ENCODE results near the gene CFAP157. TPM values are rescaled to one million over a fixed set of nuclear protein-coding genes. Genes with fewer than 3 reads are reported as not detected.

Gene CFAP157
- total RNA-seq, 1 donor = not detected

GRCh38 chr9:127733614-127734013 lies 26.8 kb downstream of the CFAP157 start:
- Histone ChIP-seq H3K4me1 (ENCODE audit: insufficient read depth, low read length) (peaks cover 22% of the 10 kb centered on the region), H3K4me3 (ENCODE audit: low read length) (no peak overlapping the region), H3K27me3 (ENCODE audit: insufficient read depth, low read length) (no peaks in the 10 kb centered on the region), H3K9me3 (ENCODE audit: low read depth, low read length) (no peaks in the 10 kb centered on the region)

- Histone ChIP-seq H3K9me3 (ENCODE audit: low read depth, low read length) (no peaks in the 10 kb centered on the region), H3K4me1 (ENCODE audit: insufficient read depth, low read length) (peaks cover 22% of the 10 kb centered on the region), H3K27me3 (ENCODE audit: insufficient read depth, low read length) (no peaks in the 10 kb centered on the region), H3K4me3 (ENCODE audit: low read length) (peak overlapping the region; percentile 68)
These were observed 27.5 kb downstream of the CFAP157 start for GRCh38 chr9:127734247-127734746.

- H3K9me3 ChIP-seq (ENCODE audit: low read depth, low read length) = no peaks in the 10 kb centered on the region
- H3K4me3 ChIP-seq (ENCODE audit: low read length) = peak within 1 kb of the TSS; percentile 68
- H3K4me1 ChIP-seq (ENCODE audit: insufficient read depth, low read length) = peaks cover 22% of the 10 kb centered on the region
- H3K27me3 ChIP-seq (ENCODE audit: insufficient read depth, low read length) = no peaks in the 10 kb centered on the region
These were observed 28.1 kb downstream of the CFAP157 start, which contains the start of gene TOR2A for GRCh38 chr9:127734747-127735529. TOR2A (minus strand) TSS chr9:127735294; CDS start chr9:127735270, 24 bp downstream.

- no peaks in the 10 kb centered on the region for H3K27me3 ChIP-seq (ENCODE audit: insufficient read depth, low read length)
- no peak overlapping the region for H3K4me3 ChIP-seq (ENCODE audit: low read length)
- peaks cover 22% of the 10 kb centered on the region for H3K4me1 ChIP-seq (ENCODE audit: insufficient read depth, low read length)
These were observed 28.9 kb downstream of the CFAP157 start for GRCh38 chr9:127735530-127736185.

GRCh38 chr9:127738666-127739065 lies 31.9 kb downstream of the CFAP157 start:
- Histone ChIP-seq H3K9me3 (ENCODE audit: low read depth, low read length) (no peaks in the 10 kb centered on the region), H3K4me1 (ENCODE audit: insufficient read depth, low read length) (peaks cover 18% of the 10 kb centered on the region), H3K4me3 (ENCODE audit: low read length) (no peak overlapping the region), H3K27me3 (ENCODE audit: insufficient read depth, low read length) (no peaks in the 10 kb centered on the region)

More at GRCh38 chr9:127735530-127736185, 28.9 kb downstream of the CFAP157 start:
- no peaks in the 10 kb centered on the region for H3K9me3 ChIP-seq (ENCODE audit: low read depth, low read length)

GRCh38 chr9:127739614-127740330 lies 33.0 kb downstream of the CFAP157 start:
- Histone ChIP-seq H3K27me3 (ENCODE audit: insufficient read depth, low read length) (no peaks in the 10 kb centered on the region), H3K9me3 (ENCODE audit: low read depth, low read length) (no peaks in the 10 kb centered on the region), H3K4me1 (ENCODE audit: insufficient read depth, low read length) (peaks cover 7% of the 10 kb centered on the region), H3K4me3 (ENCODE audit: low read length) (no peak overlapping the region)

- no peaks in the 10 kb centered on the region for H3K27me3 ChIP-seq (ENCODE audit: insufficient read depth, low read length)
- no peak overlapping the region for H3K4me3 ChIP-seq (ENCODE audit: low read length)
- no peaks in the 10 kb centered on the region for H3K4me1 ChIP-seq (ENCODE audit: insufficient read depth, low read length)
- H3K9me3 ChIP-seq (ENCODE audit: low read depth, low read length) = no peaks in the 10 kb centered on the region
These were observed 35.1 kb downstream of the CFAP157 start for GRCh38 chr9:127741831-127742434.

GRCh38 chr9:127742435-127743088 lies 35.8 kb downstream of the CFAP157 start:
- no peaks in the 10 kb centered on the region for H3K9me3 ChIP-seq (ENCODE audit: low read depth, low read length)
- no peak overlapping the region for H3K4me3 ChIP-seq (ENCODE audit: low read length)
- H3K27me3 ChIP-seq (ENCODE audit: insufficient read depth, low read length) = no peaks in the 10 kb centered on the region
- no peaks in the 10 kb centered on the region for H3K4me1 ChIP-seq (ENCODE audit: insufficient read depth, low read length)

GRCh38 chr9:127744398-127745110 lies 37.8 kb downstream of the CFAP157 start:
- no peaks in the 10 kb centered on the region for H3K27me3 ChIP-seq (ENCODE audit: insufficient read depth, low read length)
- H3K4me1 ChIP-seq (ENCODE audit: insufficient read depth, low read length) = no peaks in the 10 kb centered on the region
- no peaks in the 10 kb centered on the region for H3K9me3 ChIP-seq (ENCODE audit: low read depth, low read length)
- H3K4me3 ChIP-seq (ENCODE audit: low read length) = no peak overlapping the region

GRCh38 chr9:127746959-127747569 lies 40.3 kb downstream of the CFAP157 start:
- H3K4me3 ChIP-seq (ENCODE audit: low read length) = no peak overlapping the region

GRCh38 chr9:127749090-127749787 lies 42.5 kb downstream of the CFAP157 start:
- H3K4me1 ChIP-seq (ENCODE audit: insufficient read depth, low read length) = no peaks in the 10 kb centered on the region
- no peak overlapping the region for H3K4me3 ChIP-seq (ENCODE audit: low read length)
- no peaks in the 10 kb centered on the region for H3K9me3 ChIP-seq (ENCODE audit: low read depth, low read length)
- H3K27me3 ChIP-seq (ENCODE audit: insufficient read depth, low read length) = no peaks in the 10 kb centered on the region

More at GRCh38 chr9:127746959-127747569, 40.3 kb downstream of the CFAP157 start:
- Histone ChIP-seq H3K9me3 (ENCODE audit: low read depth, low read length) (no peaks in the 10 kb centered on the region), H3K27me3 (ENCODE audit: insufficient read depth, low read length) (no peaks in the 10 kb centered on the region), H3K4me1 (ENCODE audit: insufficient read depth, low read length) (no peaks in the 10 kb centered on the region)

GRCh38 chr9:127751269-127752054 lies 44.7 kb downstream of the CFAP157 start:
- Histone ChIP-seq H3K9me3 (ENCODE audit: low read depth, low read length) (no peaks in the 10 kb centered on the region), H3K27me3 (ENCODE audit: insufficient read depth, low read length) (no peaks in the 10 kb centered on the region), H3K4me1 (ENCODE audit: insufficient read depth, low read length) (no peaks in the 10 kb centered on the region), H3K4me3 (ENCODE audit: low read length) (no peak overlapping the region)
